H9 (cell line): ENCODE measurements around the gene TENM3. TPM values are rescaled to one million over a fixed set of nuclear protein-coding genes. Genes with fewer than 3 reads are reported as not detected.
A peak's percentile ranks its signal among the peaks of the same experiment; 100 is the strongest.

ENCODE experiments used
- DNase-seq: peaks from one replicate; pipeline ENCODE4 v3.0.0-alpha.2; 2017
- H2AFZ ChIP-seq: one replicate; pipeline ENCODE4 v1.6.1; 2013; ENCODE audit warnings: mild to moderate bottlenecking, low read length, control low read depth, moderate library complexity
- H2AK5ac ChIP-seq: 2 replicates; pipeline ENCODE4 v1.6.1; 2013; ENCODE audit warnings: low read length, control low read depth, mixed read lengths; ENCODE audit not compliant: insufficient read length
- H2BK120ac ChIP-seq: one replicate; pipeline ENCODE4 v1.6.1; 2013; ENCODE audit warnings: low read depth, mild to moderate bottlenecking, low read length, control low read depth, inconsistent platforms; ENCODE audit not compliant: poor library complexity, severe bottlenecking
- H2BK12ac ChIP-seq: 2 replicates; pipeline ENCODE4 v1.6.1; 2013; ENCODE audit warnings: low read length, control low read depth, mixed read lengths, low read depth; ENCODE audit not compliant: insufficient read length
- H2BK15ac ChIP-seq: 2 replicates; pipeline ENCODE4 v1.6.1; 2013; ENCODE audit warnings: low read depth, low read length, control low read depth
- H2BK20ac ChIP-seq: one replicate; pipeline ENCODE4 v1.6.1; 2013; ENCODE audit warnings: low read depth, mild to moderate bottlenecking, low read length, control low read depth, inconsistent platforms; ENCODE audit not compliant: poor library complexity, severe bottlenecking
- H2BK5ac ChIP-seq: 2 replicates; pipeline ENCODE4 v1.6.1; 2013; ENCODE audit warnings: low read length, control low read depth, mixed read lengths; ENCODE audit not compliant: insufficient read length
- H3K14ac ChIP-seq: 2 replicates; pipeline ENCODE4 v1.6.1; 2013; ENCODE audit warnings: low read length, control low read depth; ENCODE audit not compliant: insufficient read depth
- H3K18ac ChIP-seq: 2 replicates; pipeline ENCODE4 v1.6.1; 2013; ENCODE audit warnings: low read depth, mild to moderate bottlenecking, mixed read lengths, low read length, control low read depth; ENCODE audit not compliant: insufficient read length
- H3K23ac ChIP-seq: 2 replicates; pipeline ENCODE4 v1.6.1; 2013; ENCODE audit warnings: low read length, control low read depth, mixed read lengths, low read depth; ENCODE audit not compliant: insufficient read length
- H3K23me2 ChIP-seq: 2 replicates; pipeline ENCODE4 v1.6.1; 2013; ENCODE audit warnings: low read depth, mild to moderate bottlenecking, mixed read lengths, low read length, control low read depth; ENCODE audit not compliant: insufficient read length, poor library complexity, severe bottlenecking
- H3K27ac ChIP-seq: 2 replicates; pipeline ENCODE4 v1.5.1; 2013; ENCODE audit warnings: low read length, control low read depth, mixed read lengths, low read depth; ENCODE audit not compliant: insufficient read length
- H3K27me3 ChIP-seq: 2 replicates; pipeline ENCODE4 v1.6.1; 2013; ENCODE audit warnings: low read length, control low read depth, inconsistent platforms; ENCODE audit not compliant: insufficient read depth
- H3K4ac ChIP-seq: 2 replicates; pipeline ENCODE4 v1.6.1; 2013; ENCODE audit warnings: low read depth, mild to moderate bottlenecking, control low read depth, inconsistent platforms, low read length, moderate library complexity
- H3K4me1 ChIP-seq: 2 replicates; pipeline ENCODE4 v1.6.1; 2013; ENCODE audit warnings: low read length, control low read depth, inconsistent platforms; ENCODE audit not compliant: insufficient read depth
- H3K4me2 ChIP-seq: 2 replicates; pipeline ENCODE4 v1.6.1; 2013; ENCODE audit warnings: low read length, control low read depth, mixed read lengths; ENCODE audit not compliant: insufficient read length, insufficient read depth
- H3K56ac ChIP-seq: 2 replicates; pipeline ENCODE4 v1.6.1; 2013; ENCODE audit warnings: low read depth, mild to moderate bottlenecking, mixed read lengths, low read length, control low read depth; ENCODE audit not compliant: insufficient read length
- H3K79me1 ChIP-seq: 2 replicates; pipeline ENCODE4 v1.6.1; 2013; ENCODE audit warnings: low read depth, mild to moderate bottlenecking, moderate library complexity, low read length, control low read depth, inconsistent platforms; ENCODE audit not compliant: insufficient read depth, poor library complexity, severe bottlenecking
- H3K79me2 ChIP-seq: 2 replicates; pipeline ENCODE4 v1.6.1; 2013; ENCODE audit warnings: low read length, control low read depth, inconsistent platforms; ENCODE audit not compliant: insufficient read depth
- H3K9ac ChIP-seq: 2 replicates; pipeline ENCODE4 v1.6.1; 2013; ENCODE audit warnings: low read length, control low read depth, mixed read lengths; ENCODE audit not compliant: insufficient read length; ENCODE audit errors: extremely low read depth
- H3K9me3 ChIP-seq: one replicate; pipeline ENCODE4 v1.6.1; 2013; ENCODE audit warnings: low read depth, low read length, inconsistent platforms; ENCODE audit not compliant: control insufficient read depth
- H3T11ph ChIP-seq: one replicate; pipeline ENCODE4 v1.6.1; 2013; ENCODE audit warnings: mild to moderate bottlenecking, low read length, control low read depth, inconsistent platforms
- H4K20me1 ChIP-seq: one replicate; pipeline ENCODE4 v1.6.1; 2013; ENCODE audit not compliant: control insufficient read depth, insufficient read length, insufficient read depth
- H4K5ac ChIP-seq: 2 replicates; pipeline ENCODE4 v1.6.1; 2013; ENCODE audit warnings: low read depth, mild to moderate bottlenecking, mixed read lengths, low read length, control low read depth; ENCODE audit not compliant: insufficient read length
- H4K8ac ChIP-seq: replicated peaks from 2 replicates; pipeline ENCODE4 v1.6.1; 2013; ENCODE audit warnings: low read length, control low read depth, mixed read lengths, low read depth; ENCODE audit not compliant: insufficient read length
- H4K91ac ChIP-seq: 2 replicates; pipeline ENCODE4 v1.6.1; 2013; ENCODE audit warnings: low read depth, mild to moderate bottlenecking, moderate library complexity, mixed read lengths, low read length, control low read depth; ENCODE audit not compliant: insufficient read length
- H3K27ac Mint-ChIP-seq, 3 experiments: 2 replicates in 2 of 3; 3 replicates in 1 of 3; pipeline ENCODE4 v1.8.0; 2020 to 2021; ENCODE audit warnings: mixed read lengths in 3 of 3, mild to moderate bottlenecking in 1 of 3, moderate library complexity in 1 of 3
- H3K27me3 Mint-ChIP-seq: 2 replicates; pipeline ENCODE4 v1.8.0; 2021; ENCODE audit warnings: low read depth, mild to moderate bottlenecking, moderate library complexity, mixed read lengths
- H3K36me3 Mint-ChIP-seq, 3 experiments: 2 replicates in 2 of 3; 3 replicates in 1 of 3; pipeline ENCODE4 v1.8.0; 2020 to 2021; ENCODE audit warnings: low read depth in 3 of 3, mixed read lengths in 3 of 3; ENCODE audit not compliant: insufficient read depth in 1 of 3
- H3K4me1 Mint-ChIP-seq, 2 experiments: 2 replicates each; pipeline ENCODE4 v1.8.0; 2020; ENCODE audit warnings: mixed read lengths in 2 of 2
- H3K4me3 Mint-ChIP-seq, 2 experiments: 2 replicates in 1 of 2; 3 replicates in 1 of 2; pipeline ENCODE4 v1.8.0; 2020 to 2021; ENCODE audit warnings: mild to moderate bottlenecking in 2 of 2, mixed read lengths in 2 of 2, moderate library complexity in 1 of 2
- H3K9me3 Mint-ChIP-seq, 2 experiments: 2 replicates in 1 of 2; 3 replicates in 1 of 2; pipeline ENCODE4 v1.8.0; 2020; ENCODE audit warnings: mild to moderate bottlenecking in 2 of 2, mixed read lengths in 2 of 2, moderate library complexity in 1 of 2
- WGBS: extraction: QIAGEN DNeasy Blood & Tissue Kit; methylation state at CpG from one replicate; pipeline ENCODE4 v1.1.7; 2013; ENCODE audit warnings: missing lambda C conversion rate, low lambda C conversion rate, mixed read lengths; ENCODE audit not compliant: insufficient read length; ENCODE audit errors: extremely low coverage; 5-methylcytosine and 5-hydroxymethylcytosine counted together
- total RNA-seq: library from RNA; stranded (reverse); gene quantifications from 2 replicates; pipeline ENCODE4 v1.2.1, GENCODE V29; 2021
- TF ChIP-seq, protein P1 (sequence below): fragments of 200-600 bp; sonication (generic); conservative IDR thresholded peaks from 3 replicates; pipeline ENCODE4 v1.8.0; 2021; ENCODE audit warnings: antibody characterized with exemption, mild to moderate bottlenecking

The TENM3 gene
- total RNA-seq, 1 experiment from 2014 or later: 49.6 TPM

DNA sequence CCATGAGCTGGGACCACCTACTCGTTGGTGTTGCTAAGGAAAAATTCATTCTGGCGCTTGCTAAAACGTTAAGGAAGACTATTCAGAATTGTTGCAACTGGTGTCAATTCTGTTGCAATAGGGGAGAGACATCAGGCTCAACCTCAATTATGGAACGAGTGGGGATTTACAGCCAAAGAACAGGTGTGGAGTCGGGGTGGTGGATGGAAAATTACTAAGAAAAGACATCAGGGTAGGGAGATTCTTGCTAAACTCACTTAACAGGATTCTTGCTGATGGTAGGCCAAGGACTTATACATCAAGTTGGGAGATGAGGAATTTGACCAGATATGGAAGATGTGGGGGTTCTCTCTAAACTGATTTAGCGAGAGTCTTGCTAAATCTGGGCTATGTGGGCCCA is 139.7 kb downstream of the TENM3 start:
- no peak overlapping the region for H4K8ac ChIP-seq
- H3K23me2 ChIP-seq: no peaks in the 10 kb centered on the region
- Mint-ChIP-seq H3K36me3 (peaks cover 14 to 34% (median 18%) of the 10 kb centered on the region in 3 experiments), H3K27me3 (no peaks in the 10 kb centered on the region), H3K9me3 (peaks cover 3 to 9% of the 10 kb centered on the region in 2 experiments; a peak in 1 of 5 replicates), H3K4me3 (no peak overlapping the region), H3K27ac (peak overlapping the region in 1 of 3 experiments; percentile 78; a peak in 3 of 7 replicates), H3K4me1 (peaks cover 19 to 21% of the 10 kb centered on the region in 2 experiments)
- H3K23ac ChIP-seq: no peak overlapping the region
- H3K56ac ChIP-seq: no peak overlapping the region
- H3K27ac ChIP-seq: no peak overlapping the region
- no CpG with 5 or more reads among the region's 6 CpGs for WGBS
- no peak overlapping the region for H3K4me2 ChIP-seq
- TF ChIP-seq, protein P1, sequence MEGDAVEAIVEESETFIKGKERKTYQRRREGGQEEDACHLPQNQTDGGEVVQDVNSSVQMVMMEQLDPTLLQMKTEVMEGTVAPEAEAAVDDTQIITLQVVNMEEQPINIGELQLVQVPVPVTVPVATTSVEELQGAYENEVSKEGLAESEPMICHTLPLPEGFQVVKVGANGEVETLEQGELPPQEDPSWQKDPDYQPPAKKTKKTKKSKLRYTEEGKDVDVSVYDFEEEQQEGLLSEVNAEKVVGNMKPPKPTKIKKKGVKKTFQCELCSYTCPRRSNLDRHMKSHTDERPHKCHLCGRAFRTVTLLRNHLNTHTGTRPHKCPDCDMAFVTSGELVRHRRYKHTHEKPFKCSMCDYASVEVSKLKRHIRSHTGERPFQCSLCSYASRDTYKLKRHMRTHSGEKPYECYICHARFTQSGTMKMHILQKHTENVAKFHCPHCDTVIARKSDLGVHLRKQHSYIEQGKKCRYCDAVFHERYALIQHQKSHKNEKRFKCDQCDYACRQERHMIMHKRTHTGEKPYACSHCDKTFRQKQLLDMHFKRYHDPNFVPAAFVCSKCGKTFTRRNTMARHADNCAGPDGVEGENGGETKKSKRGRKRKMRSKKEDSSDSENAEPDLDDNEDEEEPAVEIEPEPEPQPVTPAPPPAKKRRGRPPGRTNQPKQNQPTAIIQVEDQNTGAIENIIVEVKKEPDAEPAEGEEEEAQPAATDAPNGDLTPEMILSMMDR: no peak
- no peaks in the 10 kb centered on the region; the same call in 1 of the 2 replicates for H3K4me1 ChIP-seq
- H2BK15ac ChIP-seq: no peak overlapping the region
- no peaks in the 10 kb centered on the region for H3K79me2 ChIP-seq
- H2AK5ac ChIP-seq: no peak overlapping the region
- no peak for DNase-seq
- H3K79me1 ChIP-seq: no peaks in the 10 kb centered on the region
- H4K20me1 ChIP-seq: no peaks in the 10 kb centered on the region
- H2AFZ ChIP-seq: no peak overlapping the region
- H3T11ph ChIP-seq: no peak overlapping the region
- H3K4ac ChIP-seq: no peak overlapping the region
- H2BK5ac ChIP-seq: no peak overlapping the region
- no peak overlapping the region for H2BK120ac ChIP-seq
- no peak overlapping the region for H3K14ac ChIP-seq
- no peak overlapping the region for H4K5ac ChIP-seq
- H3K9ac ChIP-seq: no peak overlapping the region
- H2BK12ac ChIP-seq: no peak overlapping the region
- H4K91ac ChIP-seq: no peak overlapping the region
- H3K27me3 ChIP-seq: no peaks in the 10 kb centered on the region
- H3K9me3 ChIP-seq: no peaks in the 10 kb centered on the region
- H2BK20ac ChIP-seq: no peak overlapping the region
- H3K18ac ChIP-seq: no peak overlapping the region
